Activated gamma-delta T cell (primary cell): ENCODE data around the gene TRIM38.
"Not testable (repeated sequence)": the region's sequence is repeated elsewhere in the genome, so short reads cannot be mapped to it uniquely, and the experiment has no call there.

Experiments used
- DNase-seq: peaks from one replicate; lab custom pipeline; 2025; lab: John Stamatoyannopoulos, UW
- total RNA-seq, 2 donors: gene quantifications; one replicate each; lab custom pipeline; 2026; lab: John Stamatoyannopoulos, UW

TRIM38 gene, protein sequence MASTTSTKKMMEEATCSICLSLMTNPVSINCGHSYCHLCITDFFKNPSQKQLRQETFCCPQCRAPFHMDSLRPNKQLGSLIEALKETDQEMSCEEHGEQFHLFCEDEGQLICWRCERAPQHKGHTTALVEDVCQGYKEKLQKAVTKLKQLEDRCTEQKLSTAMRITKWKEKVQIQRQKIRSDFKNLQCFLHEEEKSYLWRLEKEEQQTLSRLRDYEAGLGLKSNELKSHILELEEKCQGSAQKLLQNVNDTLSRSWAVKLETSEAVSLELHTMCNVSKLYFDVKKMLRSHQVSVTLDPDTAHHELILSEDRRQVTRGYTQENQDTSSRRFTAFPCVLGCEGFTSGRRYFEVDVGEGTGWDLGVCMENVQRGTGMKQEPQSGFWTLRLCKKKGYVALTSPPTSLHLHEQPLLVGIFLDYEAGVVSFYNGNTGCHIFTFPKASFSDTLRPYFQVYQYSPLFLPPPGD
- 110 to 122 reads per million in 2 donors for total RNA-seq

DNA sequence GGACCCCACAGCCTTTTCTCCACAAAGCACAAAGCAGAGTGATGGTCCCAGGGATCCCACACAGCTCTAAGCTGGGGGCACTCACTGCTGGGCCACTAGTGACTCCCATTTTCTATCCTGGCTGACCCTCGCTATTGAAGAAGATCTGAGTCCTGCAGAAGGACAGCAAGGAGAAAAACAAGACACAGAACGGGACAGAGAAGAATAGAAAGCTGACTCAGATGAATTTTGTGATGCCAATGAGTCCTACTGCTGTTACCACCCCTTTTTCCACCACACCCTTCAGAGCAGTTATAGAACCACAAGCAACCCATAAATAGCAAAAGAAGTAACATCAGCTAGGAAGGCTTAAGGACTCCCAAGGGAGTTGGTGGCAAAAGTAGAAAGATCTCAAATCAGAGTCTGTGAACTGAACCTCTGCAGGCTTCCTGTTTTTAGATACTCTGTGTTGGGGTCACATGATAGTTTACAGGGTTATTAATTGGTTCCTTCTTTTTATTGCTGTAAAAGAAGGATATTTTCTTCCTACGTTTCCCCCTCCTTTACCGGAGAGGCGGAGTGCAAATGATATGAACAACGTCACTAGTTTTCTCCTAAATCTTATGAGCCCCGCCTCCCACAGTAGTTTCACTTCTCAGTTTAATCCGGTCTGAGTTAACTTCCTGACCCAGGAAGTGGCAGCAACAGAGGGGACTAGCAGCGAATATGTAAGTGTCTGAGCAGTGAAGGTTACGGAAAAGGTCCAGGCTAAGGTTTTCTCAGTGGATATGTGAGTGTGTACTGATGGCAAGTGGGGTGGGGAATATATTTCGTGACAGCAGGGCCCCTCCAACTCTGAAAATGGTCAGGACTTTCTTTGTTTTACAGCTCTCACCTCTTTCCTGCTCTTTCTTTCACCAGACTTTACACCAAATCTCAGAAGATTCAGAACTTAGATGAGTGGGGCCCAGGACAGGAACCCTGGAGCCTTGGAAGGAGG lies at the start of gene TRIM38:
TRIM38 (plus strand) TSS at position 654 of the 979 bp plus-strand sequence. CDS start 3,721 bp downstream, outside the sequence.
- DNase-seq = no peak

DNA sequence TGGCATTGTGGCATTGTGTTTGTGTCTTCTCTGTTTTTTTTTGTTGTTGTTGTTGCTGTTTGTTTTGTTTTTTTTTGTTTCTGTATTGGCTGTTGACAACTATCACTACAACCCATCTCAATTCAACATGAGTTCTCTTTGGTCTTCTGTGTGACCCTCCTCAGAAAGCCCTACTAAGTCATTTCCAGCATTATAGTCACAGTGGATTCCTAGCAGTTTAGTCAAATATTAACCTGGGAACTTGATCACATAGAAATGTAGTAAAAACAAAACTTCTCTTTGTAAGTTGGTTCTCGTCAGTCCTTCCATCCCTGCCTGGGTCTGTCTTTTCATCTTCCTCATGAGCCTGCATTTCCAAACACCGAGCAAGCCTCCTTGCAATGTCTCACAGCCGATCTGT lies 48.9 kb upstream of the TRIM38 start:
- no peak for DNase-seq

DNA sequence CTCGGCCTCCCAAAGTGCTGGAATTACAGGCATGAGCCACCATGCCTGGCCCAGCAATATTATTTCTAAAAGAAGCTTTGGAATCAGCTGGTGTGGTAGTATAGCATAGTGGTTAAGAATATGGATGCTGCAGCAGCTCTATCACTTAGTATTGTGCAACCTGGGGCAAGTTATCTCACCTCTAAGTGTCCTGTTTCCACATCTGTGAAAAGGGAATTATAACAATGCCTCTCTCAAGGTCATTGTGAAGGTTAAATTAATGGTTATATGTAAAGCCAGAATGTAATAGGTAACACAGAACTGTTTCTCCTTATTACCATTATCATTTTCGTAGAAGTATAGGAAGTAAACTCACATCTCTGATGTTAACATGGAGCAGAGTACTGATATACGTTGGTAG lies 46.3 kb upstream of the TRIM38 start:
- no peak for DNase-seq

DNA sequence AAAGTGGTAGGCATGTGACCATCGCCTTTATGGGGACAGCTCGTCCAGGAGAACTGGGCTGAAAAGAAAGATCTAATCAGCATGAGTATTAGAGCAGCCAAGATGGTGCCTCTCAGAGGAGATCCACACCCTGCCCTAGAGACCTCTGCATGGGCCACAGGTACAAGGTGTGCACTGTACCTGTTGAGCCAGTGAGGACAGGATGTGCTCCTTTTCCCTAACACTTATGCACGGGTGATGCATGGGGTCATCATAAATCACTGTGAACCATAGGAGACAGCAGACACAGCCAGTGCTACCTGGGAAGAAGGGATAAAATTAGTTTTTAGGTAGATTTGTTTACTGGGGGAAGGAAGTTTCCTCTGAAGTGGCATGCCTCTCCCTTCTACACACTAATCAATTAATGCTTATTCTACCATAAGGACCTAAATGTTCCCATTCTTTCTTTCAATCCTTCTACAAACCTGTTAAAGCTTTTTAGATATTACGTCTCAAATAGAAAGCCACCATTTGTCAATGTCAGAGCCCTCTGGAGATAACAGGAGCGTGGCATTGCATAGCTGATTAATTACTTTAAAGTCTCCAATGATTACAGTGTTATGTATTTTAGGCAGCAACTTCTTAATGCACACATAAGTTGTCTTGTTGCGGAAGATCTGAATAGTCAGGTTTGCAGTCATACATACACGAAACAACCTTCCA lies 45.7 kb upstream of the TRIM38 start:
- DNase-seq = no peak

DNA sequence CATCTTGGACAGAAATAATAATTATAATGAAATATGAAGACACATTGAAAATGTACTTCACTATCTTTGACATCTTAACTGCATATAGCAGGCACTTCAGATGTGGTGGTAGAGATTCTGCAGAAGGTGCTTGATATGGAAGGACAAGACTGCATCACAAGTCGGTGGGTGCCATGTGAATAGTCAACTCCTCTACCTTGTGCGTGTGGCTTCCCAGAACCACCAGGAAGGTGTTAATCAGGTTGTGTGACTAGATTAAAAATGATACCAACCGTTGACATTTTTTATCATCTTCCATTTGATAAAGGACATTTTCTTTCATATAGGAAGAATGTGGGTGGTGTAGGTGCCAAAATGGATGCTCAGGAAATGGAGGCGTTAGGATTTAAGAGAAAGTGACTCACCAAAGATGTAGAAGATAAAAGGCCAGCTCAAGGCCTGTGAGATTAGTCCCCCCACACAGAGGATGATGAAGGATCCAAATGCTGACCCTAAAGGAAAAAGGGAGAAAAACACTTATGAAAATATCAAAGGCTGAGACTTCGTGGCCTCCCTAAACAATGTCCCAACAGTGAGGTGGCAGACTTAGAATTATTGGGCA lies 44.4 kb upstream of the TRIM38 start:
- DNase-seq = no peak

DNA sequence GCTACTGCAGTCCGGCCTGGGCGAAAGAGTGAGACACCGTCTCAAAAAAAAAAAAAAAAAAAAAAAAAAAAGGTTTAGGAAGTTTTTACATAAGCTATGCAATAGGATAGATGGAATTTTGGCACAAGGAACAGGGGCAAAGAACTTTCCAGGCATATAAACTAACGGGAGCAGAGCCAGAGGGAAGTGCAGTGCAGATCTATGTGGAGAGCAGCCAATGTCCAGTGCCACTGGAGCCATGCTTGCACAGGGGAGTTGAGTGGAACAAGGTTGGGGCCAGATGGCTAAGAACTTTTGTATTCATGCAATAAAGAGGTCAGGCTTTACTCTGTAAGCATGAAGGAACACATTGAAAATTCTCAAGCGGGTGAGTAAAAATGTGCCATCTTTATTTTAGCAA lies 42.9 kb upstream of the TRIM38 start:
- no peak for DNase-seq

DNA sequence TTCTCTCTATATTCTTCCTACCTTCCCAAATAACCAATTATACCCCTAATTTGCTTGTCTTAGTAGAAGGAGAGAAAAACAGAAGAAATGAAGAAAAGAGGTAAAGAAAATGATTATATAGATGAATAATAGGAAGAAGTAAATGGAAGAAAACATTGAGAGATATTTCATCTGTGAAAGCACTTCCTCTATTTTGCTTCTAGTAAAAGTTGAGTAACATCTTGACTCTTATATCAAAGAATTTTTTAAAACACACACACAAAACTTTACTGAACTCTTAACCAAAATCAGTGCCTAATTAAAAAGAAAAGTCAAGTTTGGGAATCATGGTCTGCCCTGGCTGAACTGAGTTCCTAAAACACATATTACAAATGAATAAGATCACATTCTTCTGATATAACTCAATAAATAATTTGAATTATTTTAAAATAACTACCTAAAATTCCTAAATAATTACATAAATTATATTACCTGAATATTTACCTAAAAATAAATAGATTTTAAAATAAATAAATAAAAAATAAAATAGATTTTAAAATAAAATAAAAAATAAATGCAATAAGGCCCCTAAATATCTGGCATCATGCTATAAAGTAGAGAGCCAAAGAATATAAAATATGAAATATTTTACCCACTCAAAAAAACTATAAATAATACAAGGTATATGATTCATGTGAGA lies 40.9 kb upstream of the TRIM38 start:
- DNase-seq = no peak

DNA sequence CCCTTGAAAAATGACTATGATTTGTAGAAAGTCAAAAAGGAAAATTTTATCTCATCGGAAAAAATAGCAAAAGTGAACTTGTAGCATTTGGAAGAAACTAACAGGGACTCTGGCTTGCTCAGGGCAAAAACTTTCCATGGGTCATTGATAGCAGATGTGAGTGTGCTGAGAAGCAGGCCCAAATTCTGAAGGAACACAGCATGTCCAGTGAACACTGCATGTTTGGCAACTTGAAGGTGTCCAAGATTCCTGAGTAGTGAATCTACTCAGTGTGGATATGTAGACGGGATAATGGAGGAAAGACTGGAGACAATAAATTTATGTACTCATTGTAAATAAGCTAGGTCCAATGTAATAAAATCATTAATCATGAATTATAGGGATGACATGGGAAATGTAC lies 40.3 kb upstream of the TRIM38 start:
- no peak for DNase-seq

DNA sequence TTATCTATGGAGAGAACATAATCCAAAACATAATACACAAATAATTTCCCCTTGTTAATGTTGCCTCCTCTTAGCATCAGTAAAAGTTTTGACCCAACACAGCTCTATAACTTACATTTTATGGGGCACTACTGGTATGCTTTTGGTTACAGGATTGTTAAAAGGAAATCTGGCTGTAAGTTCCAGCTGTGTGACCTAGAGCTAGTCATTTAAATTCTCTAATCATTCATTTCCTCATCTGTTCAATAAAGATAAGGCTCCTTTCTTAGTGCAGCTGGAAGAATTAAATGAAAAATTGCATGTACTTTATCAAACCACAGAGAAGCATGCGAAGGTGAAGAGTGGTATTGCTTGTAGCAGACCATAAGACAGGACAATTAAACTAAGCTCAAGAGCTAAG lies 36.7 kb upstream of the TRIM38 start:
- DNase-seq = no peak

DNA sequence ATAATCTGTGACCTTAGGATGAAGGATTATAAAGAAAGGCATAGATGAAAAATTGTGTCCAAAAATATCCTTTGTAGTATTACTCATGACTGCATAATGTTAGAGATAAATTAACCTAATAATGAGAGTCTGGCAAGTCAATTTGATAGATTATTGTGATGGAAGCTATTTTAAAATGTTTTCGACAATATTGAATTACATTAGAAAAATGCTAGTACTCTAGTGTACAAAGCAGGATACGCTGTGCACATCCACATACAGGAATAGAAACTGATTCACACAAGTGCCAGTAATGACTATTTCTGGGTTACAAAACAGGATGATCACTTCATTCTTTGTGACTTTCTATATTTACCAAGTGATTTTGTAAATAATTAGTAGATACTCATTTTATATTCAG lies 35.4 kb upstream of the TRIM38 start:
- DNase-seq = no peak

DNA sequence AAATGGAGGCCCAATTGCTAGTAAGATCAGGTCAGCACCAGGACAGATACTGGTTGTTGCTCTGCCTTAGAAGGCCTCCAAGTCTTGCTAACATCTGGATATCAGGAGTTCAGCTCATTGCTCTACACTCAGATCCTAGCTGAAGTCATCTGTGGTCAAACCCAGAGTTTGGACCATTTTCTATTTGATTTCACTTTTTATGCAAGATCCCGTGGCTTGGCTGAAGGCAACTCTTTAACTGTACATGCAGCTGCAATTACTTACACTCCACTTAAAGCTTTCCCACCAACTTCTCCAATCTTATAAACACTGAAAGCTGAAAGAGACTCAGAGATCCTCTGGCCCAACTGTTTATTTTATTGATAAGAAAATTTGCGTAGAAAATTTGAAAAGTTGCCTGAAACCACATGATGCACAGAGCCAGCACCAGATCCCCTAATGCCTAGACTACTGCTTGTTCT lies 34.8 kb upstream of the TRIM38 start:
- no peak for DNase-seq

DNA sequence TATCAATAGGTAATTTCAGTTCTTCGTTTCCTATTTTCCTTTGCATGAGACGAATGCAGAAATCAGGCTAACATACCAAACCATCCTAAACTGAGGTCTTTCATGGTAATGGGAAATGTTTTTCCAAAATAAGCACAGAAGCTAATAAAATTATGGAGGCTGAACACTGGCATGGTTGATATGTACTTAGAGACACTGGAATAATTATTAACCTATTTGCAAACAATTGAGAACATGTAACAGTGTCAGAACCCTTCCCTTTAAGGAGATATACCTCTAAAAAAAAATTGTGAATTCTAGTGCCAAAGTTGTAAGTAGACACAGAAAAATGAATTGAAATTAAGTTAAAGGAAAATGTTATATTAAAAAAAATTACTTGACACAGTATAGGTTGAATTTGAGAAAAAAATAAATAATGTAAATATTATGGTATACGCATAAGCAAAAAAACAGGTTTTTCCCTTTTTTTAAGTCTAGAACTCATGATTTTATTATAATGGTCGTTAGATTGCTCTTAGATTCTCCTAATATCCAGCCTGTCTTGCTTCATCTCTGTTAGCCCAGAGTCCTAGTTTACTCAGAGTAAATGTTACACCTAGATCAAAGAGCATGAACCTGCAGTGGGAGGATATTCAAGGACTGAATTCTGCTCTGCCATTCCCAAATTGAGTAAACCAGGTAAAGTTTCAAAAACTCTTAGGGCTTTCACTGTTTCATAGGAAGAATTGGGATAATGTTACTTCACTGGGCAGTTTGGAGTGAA lies 33.9 kb upstream of the TRIM38 start:
- DNase-seq = no peak

DNA sequence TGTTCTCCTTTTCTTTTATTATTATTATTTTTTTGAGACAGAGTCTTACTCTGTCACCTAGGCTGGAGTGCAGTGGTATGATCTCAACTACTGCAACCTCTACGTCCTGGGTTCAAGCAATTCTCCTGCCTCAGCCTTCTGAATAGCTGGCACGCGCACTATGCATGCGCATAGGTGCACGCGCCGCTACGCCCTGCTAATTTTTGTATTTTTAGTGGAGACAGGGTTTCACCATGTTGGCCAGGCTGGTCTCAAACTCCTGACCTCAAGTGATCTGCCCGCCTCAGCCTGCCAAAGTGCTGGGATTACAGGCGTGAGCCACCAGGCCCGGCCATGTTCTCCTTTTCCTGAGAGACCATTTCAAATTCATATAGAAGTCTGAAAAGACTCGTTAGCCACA lies 32.8 kb upstream of the TRIM38 start:
- not testable (repeated sequence) for DNase-seq

DNA sequence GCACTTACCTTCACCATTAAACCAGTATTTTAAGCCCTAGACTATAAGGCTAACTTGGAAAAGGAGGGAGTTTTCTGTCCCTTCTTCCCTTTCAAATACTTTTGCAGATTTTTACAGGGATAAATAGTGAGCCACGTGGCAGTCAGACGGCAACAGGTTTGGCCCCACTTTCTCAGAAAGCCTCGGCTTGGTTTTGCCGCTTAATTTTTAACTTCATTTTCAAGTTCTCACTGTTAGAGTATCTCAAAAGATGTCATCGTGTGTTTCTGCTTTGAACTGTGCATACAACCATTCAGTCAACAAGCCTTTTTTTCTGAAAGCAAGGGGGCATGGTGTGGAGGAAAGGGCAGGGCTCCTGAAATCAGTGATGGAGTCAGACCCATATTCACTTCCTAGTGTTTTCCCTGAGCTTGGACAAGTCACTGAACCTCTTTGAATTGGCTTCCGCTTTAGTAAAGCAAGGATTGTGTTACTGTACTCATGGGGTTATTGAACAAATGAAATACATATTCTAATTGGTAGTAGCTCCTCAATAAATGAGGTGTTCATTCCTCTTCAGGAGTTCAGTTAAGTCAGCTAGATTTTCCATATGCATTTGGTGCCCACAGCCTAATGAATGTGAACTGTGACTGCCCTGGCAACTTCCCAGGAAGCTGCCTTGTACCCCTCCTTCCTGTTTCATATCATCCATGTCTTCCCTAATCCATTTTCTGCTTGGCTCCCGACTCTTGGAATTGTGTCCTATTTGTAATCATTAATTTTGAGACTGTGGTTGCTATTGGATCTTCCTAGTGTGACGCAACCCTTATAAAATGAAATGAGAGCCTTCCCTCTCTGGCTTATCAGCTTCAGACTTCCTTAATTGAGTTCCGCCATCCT lies 31.8 kb upstream of the TRIM38 start, which contains the start of gene SLC17A2:
SLC17A2 (minus strand) TSS at position 160 of the 879 bp plus-strand sequence. CDS start 4,895 bp downstream, outside the sequence.
- no peak for DNase-seq

DNA sequence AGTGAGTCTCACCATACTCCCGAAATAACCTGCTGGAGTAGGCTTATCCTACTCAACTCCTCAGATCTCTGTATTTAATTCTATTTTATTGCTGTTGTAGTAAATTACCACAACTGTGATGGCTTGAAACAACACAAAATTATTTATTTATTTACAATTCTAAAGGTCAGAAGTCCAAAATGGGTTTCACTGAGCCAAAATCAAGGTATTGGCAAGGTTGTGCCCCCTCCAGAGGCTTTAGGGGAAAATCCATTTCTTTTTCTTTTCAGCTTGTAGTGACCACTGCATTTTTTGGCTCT lies 31.2 kb upstream of the TRIM38 start:
- DNase-seq = no peak

DNA sequence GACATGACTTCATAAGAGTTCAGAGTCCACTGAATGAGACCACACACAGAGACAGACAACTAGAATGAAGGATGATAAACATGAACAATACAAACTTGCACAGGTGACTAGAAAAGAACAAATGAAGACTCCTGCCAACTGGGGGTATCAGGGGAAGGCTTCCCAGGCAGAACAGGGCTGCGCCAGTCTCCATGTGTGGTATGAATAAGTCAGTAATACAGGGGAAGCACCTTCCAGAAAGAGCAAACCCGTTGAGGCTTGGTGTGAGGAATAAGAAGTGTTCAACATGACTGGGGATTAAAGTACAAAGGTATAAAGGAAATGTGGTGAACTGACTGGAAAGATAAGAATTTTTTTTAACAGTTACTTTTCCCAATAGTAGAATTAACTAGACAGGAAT lies 28.4 kb upstream of the TRIM38 start:
- DNase-seq = no peak

DNA sequence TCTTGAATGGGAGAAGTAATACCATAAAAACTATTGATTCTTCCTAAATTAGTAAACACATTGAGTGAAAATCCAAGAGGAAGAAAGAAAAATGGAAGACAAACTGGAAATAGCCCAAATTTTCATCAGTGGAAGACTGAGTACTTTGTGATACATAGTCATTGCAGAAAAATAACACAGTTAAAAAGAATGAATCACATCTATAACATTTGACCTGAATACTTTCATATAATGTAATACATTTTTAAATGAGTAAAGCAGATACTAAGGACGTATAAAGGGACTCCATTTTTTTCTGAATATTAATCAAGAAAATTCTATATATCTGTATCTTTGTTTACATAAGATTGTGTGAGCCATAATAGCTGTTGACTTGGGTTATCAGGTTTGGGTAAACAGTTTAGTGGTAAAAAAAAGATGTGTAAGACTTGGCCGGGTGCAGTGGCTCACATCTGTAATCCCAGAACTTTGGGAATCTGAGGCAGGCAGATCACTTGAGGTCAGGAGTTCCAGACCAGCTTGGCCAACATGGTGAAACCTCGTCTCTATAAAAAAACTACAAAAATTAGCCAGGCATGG lies 27.8 kb upstream of the TRIM38 start:
- DNase-seq = no peak

DNA sequence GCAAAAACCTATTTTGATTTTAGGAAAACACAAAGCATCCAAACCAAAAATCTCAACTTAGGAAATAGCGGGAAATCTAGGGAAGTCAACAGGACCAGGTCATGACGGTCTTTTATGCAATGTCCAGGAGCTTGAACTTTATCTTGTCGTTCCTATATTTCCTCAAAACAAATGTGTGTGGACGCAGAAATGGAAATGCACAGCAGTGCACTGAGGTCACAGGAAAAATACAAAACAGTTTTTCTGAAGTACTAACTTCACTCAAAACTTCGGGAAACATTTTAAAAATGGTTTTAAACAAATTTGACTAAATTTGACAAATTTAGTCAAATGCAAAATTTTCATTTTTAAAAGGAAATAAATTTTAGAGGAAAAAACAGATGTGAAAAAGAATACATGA lies 26.6 kb upstream of the TRIM38 start:
- no peak for DNase-seq

DNA sequence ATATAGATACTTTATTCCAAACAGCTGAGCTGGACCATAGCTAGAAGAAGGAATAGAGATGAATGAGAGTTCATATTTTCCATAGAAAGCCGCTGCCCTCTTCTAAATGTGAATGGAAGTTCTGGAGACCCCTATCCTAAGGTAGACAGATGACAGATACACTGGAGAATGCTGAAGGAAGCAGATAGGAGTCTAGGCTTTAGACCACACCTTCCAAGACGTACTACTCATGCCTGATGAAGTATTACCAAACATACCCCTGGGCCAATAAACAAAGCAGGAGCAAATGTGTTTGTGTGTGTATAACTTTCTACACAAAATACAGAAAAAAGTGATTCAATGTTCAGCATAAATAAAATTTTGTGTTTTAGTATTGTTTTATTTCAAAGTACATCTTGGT lies 23.0 kb upstream of the TRIM38 start:
- DNase-seq = no peak
